GM12878 (cell line): ENCODE data around the gene GALR3. TPM values are rescaled to one million over a fixed set of nuclear protein-coding genes. Genes with fewer than 3 reads are reported as not detected.

ENCODE experiments used
- ATAC-seq: fragments of 200-7000 bp; cut with Tn5 transposase; 3 replicates; pipeline ENCODE4 v1.9.1; 2020; ENCODE audit warnings: mild to moderate bottlenecking, moderate library complexity
- BruUV-seq: library from RNA; stranded (reverse); fragments of 400-500 nt; replicated peaks from 2 replicates; lab custom pipeline; 2021; lab: Mats Ljungman, UMichigan
- CTCF ChIA-PET: fragments of 300-600 bp; sonication (Branson Sonifier 250); formaldehyde crosslinking; extraction: SDS; loops from one replicate; lab custom pipeline; 2021; ENCODE audit warnings: inconsistent platforms; lab: Yijun Ruan, JAX
- POLR2A ChIA-PET: fragments of 350-600 bp; formaldehyde crosslinking; extraction: SDS; loops from one replicate; lab custom pipeline; 2021; ENCODE audit warnings: inconsistent platforms; lab: Charles Lee
- RAD21 ChIA-PET: fragments of 300-600 bp; sonication (Branson Sonifier 250); formaldehyde crosslinking; loops from one replicate; lab custom pipeline; 2023; ENCODE audit warnings: antibody characterized with exemption; ENCODE audit not compliant: unreplicated experiment; lab: Charles Lee
- SMC1A ChIA-PET: fragments of 300-600 bp; sonication (Branson Sonifier 250); formaldehyde crosslinking; loops from one replicate; lab custom pipeline; 2023; ENCODE audit not compliant: unreplicated experiment, uncharacterized antibody; lab: Charles Lee
- DNase-seq: peaks from one replicate; pipeline ENCODE4 v3.0.0-alpha.2; 2011; ENCODE audit warnings: low read depth, low spot score
- FAIRE-seq: peaks from 3 replicates; lab custom pipeline; 2011; peaks lifted over from hg19 to GRCh38; lab: Jason Lieb, UNC
- H2AFZ ChIP-seq: 2 replicates; pipeline ENCODE4 v1.6.0; 2011; ENCODE audit warnings: low read depth, low read length, control low read depth; ENCODE audit not compliant: control insufficient read depth
- H3K27ac ChIP-seq: 2 replicates; pipeline ENCODE4 v1.5.1; 2011; ENCODE audit warnings: control low read depth; ENCODE audit not compliant: control insufficient read depth, insufficient read depth
- H3K27me3 ChIP-seq, 2 experiments: replicated peaks in 1 of 2; 2 replicates each; pipeline versions ENCODE4 v1.6.0 to v1.6.1; 2011; ENCODE audit warnings: low read length in 1 of 2; ENCODE audit not compliant: control insufficient read depth in 2 of 2, insufficient read depth in 2 of 2
- H3K36me3 ChIP-seq, 2 experiments: 2 replicates each; pipeline ENCODE4 v1.5.1; 2011; ENCODE audit warnings: low read length in 1 of 2; ENCODE audit not compliant: control insufficient read depth in 2 of 2, insufficient read depth in 2 of 2
- H3K4me1 ChIP-seq: 2 replicates; pipeline ENCODE4 v1.6.1; 2011; ENCODE audit warnings: mild to moderate bottlenecking, low read length, moderate library complexity, mixed read lengths; ENCODE audit not compliant: control insufficient read depth, insufficient read depth
- H3K4me2 ChIP-seq: 2 replicates; pipeline ENCODE4 v1.6.0; 2011; ENCODE audit warnings: control low read depth; ENCODE audit not compliant: control insufficient read depth, insufficient read depth
- H3K4me3 ChIP-seq: fragments of 200-600 bp; sonication (generic); 2 replicates; pipeline ENCODE4 v1.5.1; 2016
- H3K79me2 ChIP-seq: 2 replicates; pipeline ENCODE4 v1.6.0; 2011; ENCODE audit warnings: low read length; ENCODE audit not compliant: control insufficient read depth, insufficient read depth
- H3K9ac ChIP-seq: 2 replicates; pipeline ENCODE4 v1.8.0; 2011; ENCODE audit warnings: low read length, control low read depth, mixed read lengths; ENCODE audit not compliant: control insufficient read depth, insufficient read depth
- H3K9me3 ChIP-seq: replicated peaks from 3 replicates; pipeline ENCODE4 v1.5.1; 2011; ENCODE audit warnings: mild to moderate bottlenecking, low read length; ENCODE audit not compliant: control insufficient read depth, insufficient read depth
- H4K20me1 ChIP-seq: 2 replicates; pipeline ENCODE4 v1.6.0; 2011; ENCODE audit not compliant: control insufficient read depth, insufficient read depth
- ATF2 ChIP-seq: IDR thresholded peaks from 2 replicates; pipeline ENCODE4 v1.6.1; 2012; ENCODE audit warnings: low read length, inconsistent platforms
- CTCF ChIP-seq, 3 experiments: IDR thresholded peaks in 2 of 3; conservative IDR thresholded peaks in 1 of 3; 2 replicates each; pipeline ENCODE4 v1.5.1; 2011; ENCODE audit warnings: low read depth in 3 of 3, low read length in 3 of 3, mild to moderate bottlenecking in 3 of 3, control low read depth in 2 of 3, moderate library complexity in 2 of 3, inconsistent platforms in 1 of 3, mixed read lengths in 1 of 3; ENCODE audit not compliant: control insufficient read depth in 2 of 3, insufficient read depth in 1 of 3; ENCODE audit errors: extremely low read depth in 1 of 3
- IRF3 ChIP-seq: fragments of 450-650 bp; IDR thresholded peaks from 2 replicates; pipeline ENCODE4 v1.6.1; 2014; ENCODE audit warnings: mild to moderate bottlenecking
- IRF4 ChIP-seq: IDR thresholded peaks from 2 replicates; pipeline ENCODE4 v1.6.1; 2011; ENCODE audit warnings: low read depth, low read length
- JUND ChIP-seq: IDR thresholded peaks from 2 replicates; pipeline ENCODE4 v1.6.1; 2012; ENCODE audit warnings: low read depth, mild to moderate bottlenecking, low read length, improper control_type of control experiment, moderate library complexity
- NR2C1 ChIP-seq: fragments of 450-650 bp; IDR thresholded peaks from 2 replicates; pipeline ENCODE4 v1.6.1; 2017; ENCODE audit warnings: antibody characterized with exemption, mild to moderate bottlenecking, moderate library complexity
- PKNOX1 ChIP-seq: fragments of 450-650 bp; IDR thresholded peaks from 2 replicates; pipeline ENCODE4 v1.6.1; 2016; ENCODE audit warnings: mild to moderate bottlenecking
- PML ChIP-seq: IDR thresholded peaks from 2 replicates; pipeline ENCODE4 v1.6.1; 2012; ENCODE audit warnings: low read length, inconsistent platforms
- POU2F2 ChIP-seq: IDR thresholded peaks from 3 replicates; pipeline ENCODE4 v1.6.1; 2011; ENCODE audit warnings: low read depth, mild to moderate bottlenecking, low read length, borderline replicate concordance
- SIX5 ChIP-seq: IDR thresholded peaks from 2 replicates; pipeline ENCODE4 v1.6.1; 2011; ENCODE audit warnings: mild to moderate bottlenecking, low read depth, low read length, moderate library complexity; ENCODE audit not compliant: severe bottlenecking
- SMARCA5 ChIP-seq: fragments of 450-650 bp; IDR thresholded peaks from 2 replicates; pipeline ENCODE4 v1.6.1; 2017; ENCODE audit warnings: mild to moderate bottlenecking
- WGBS: methylation state at CpG from one replicate; pipeline ENCODE4 v1.1.6; 2016; ENCODE audit warnings: low lambda C conversion rate; ENCODE audit not compliant: insufficient replicate concordance, insufficient coverage; ENCODE audit errors: missing lambda C conversion rate; 5-methylcytosine and 5-hydroxymethylcytosine counted together
- in situ Hi-C: fragments of 300-500 bp; cut with MboI; formaldehyde crosslinking; loops from 9 replicates; pipeline ENCODE4 v1.14.3; 2018; ENCODE audit warnings: mixed read lengths
- intact Hi-C: fragments of 100-400 bp; cut with micrococcal nuclease; formaldehyde crosslinking; loops from one replicate; pipeline ENCODE4 v1.14.2; 2022; ENCODE audit not compliant: unreplicated experiment
- polyA plus RNA-seq, 11 experiments: library from polyadenylated mRNA; depleted of rRNA in 4 of 11; unstranded in 6 of 11; stranded (reverse) in 5 of 11; fragments of >200 nt; fragmentation: Nextera tagmentation in 4 of 11; fragmentation: Illumina TruSeq in 1 of 11; extraction: Ambion mirVana in 4 of 11; extraction: Trizol in 1 of 11; gene quantifications; 1 replicate in 1 of 11; 2 replicates in 10 of 11; pipeline versions ENCODE4 v1.2.1 to v1.2.3, GENCODE V29; 2011 to 2016; ENCODE audit warnings: inconsistent platforms in 2 of 11, missing spikeins in 2 of 11, low read depth in 1 of 11
- total RNA-seq, 4 experiments: library from RNA; depleted of rRNA in 3 of 4; stranded (reverse); fragments of >200 nt in 3 of 4; fragmentation: Illumina TruSeq in 1 of 4; extraction: Trizol in 1 of 4; gene quantifications; 2 replicates each; pipeline versions ENCODE4 v1.2.1 to v1.2.3, GENCODE V29; 2013 to 2021

Gene GALR3
- total and polyA plus RNA-seq, 10 of the 15 experiments (the other 5 are each of a cell fraction or from before 2014, with no cell fraction given) = not detected

GRCh38 chr22:37782340-37783168, 40.6 kb upstream of the GALR3 start:
- RAD21 ChIA-PET = interaction anchor here (0.7 kb wide), 1 partner anchor 60 kb away, joined by 3 read pairs; no protein-coding TSS in a partner anchor
- no TSS peak for BruUV-seq
- no peak for ATAC-seq
- Histone ChIP-seq H3K36me3 (no peaks in the 10 kb centered on the region), H3K9me3 (no peaks in the 10 kb centered on the region; the same call in 2 of the 3 replicates)
- intact Hi-C loops = no loop called here
- DNase-seq = no peak
- TF ChIP-seq IRF4 (no peak), ATF2 (no peak), PKNOX1 (no peak), PML (no peak), SIX5 (no peak), JUND (no peak), SMARCA5 (no peak), IRF3 (no peak), POU2F2 (no peak), CTCF (IDR thresholded peaks at IDR 0.05 in 2 of 3, conservative IDR thresholded peaks at IDR 0.05 in 1 of 3; ENCODE audit: control insufficient read depth in 2 of 3, extremely low read depth in 1 of 3, insufficient read depth in 1 of 3, low read depth in 3 of 3, low read length in 3 of 3) (no peak), NR2C1 (no peak)
- TF ChIP-seq, all 136 proteins: peak for 0
- no peaks in the 10 kb centered on the region for H3K79me2 ChIP-seq
- H3K4me1 ChIP-seq = peaks cover 7% of the 10 kb centered on the region
- H3K9ac ChIP-seq = no peak overlapping the region
- H3K4me2 ChIP-seq = no peak overlapping the region
- H3K27ac ChIP-seq = no peak overlapping the region
- FAIRE-seq = no peak
- ChIA-PET SMC1A (no interaction called here), CTCF (no interaction called here), POLR2A (no interaction called here)
- no peak overlapping the region for H2AFZ ChIP-seq
- in situ Hi-C loops = no loop called here
- H3K27me3 ChIP-seq = no peaks in the 10 kb centered on the region
- 53% methylated on average over 18 of the region's 18 CpGs for WGBS
- no peaks in the 10 kb centered on the region for H4K20me1 ChIP-seq
- H3K4me3 ChIP-seq = no peak overlapping the region
